Measurements from ENCODE around the gene ABCA9. TPM values are rescaled to one million over a fixed set of nuclear protein-coding genes. Genes with fewer than 3 reads are reported as not detected.
"Not testable (repeated sequence)": the region's sequence is repeated elsewhere in the genome, so short reads cannot be mapped to it uniquely, and the experiment has no call there.

Gene ABCA9
- total and polyA plus RNA-seq, 8 donors: 0.76 to 4.5 (median 2.4) TPM

- FAIRE-seq (no peak), DNase-seq (no peak), ATAC-seq (no peak)
- Histone ChIP-seq H3K36me3 (no peaks in the 10 kb centered on the region), H3K4me3 (no peak overlapping the region), H3K27me3 (no peaks in the 10 kb centered on the region), H3K9me3 (no peaks in the 10 kb centered on the region), H3K4me1 (no peaks in the 10 kb centered on the region), H3K27ac (no peak overlapping the region)
- TF ChIP-seq, protein P1, sequence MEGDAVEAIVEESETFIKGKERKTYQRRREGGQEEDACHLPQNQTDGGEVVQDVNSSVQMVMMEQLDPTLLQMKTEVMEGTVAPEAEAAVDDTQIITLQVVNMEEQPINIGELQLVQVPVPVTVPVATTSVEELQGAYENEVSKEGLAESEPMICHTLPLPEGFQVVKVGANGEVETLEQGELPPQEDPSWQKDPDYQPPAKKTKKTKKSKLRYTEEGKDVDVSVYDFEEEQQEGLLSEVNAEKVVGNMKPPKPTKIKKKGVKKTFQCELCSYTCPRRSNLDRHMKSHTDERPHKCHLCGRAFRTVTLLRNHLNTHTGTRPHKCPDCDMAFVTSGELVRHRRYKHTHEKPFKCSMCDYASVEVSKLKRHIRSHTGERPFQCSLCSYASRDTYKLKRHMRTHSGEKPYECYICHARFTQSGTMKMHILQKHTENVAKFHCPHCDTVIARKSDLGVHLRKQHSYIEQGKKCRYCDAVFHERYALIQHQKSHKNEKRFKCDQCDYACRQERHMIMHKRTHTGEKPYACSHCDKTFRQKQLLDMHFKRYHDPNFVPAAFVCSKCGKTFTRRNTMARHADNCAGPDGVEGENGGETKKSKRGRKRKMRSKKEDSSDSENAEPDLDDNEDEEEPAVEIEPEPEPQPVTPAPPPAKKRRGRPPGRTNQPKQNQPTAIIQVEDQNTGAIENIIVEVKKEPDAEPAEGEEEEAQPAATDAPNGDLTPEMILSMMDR (IDR thresholded peaks at IDR 0.05): no peak
- 95 to 97% methylated on average over 1 of the region's 1 CpG for WGBS, 2 donors
- intact Hi-C loops (cut with DNase I): no loop called here
These were observed 25.9 kb upstream of the ABCA9 start for GRCh38 chr17:69086641-69087040.

GRCh38 chr17:69084911-69085310 lies 24.2 kb upstream of the ABCA9 start:
- DNase-seq: peak in 1 of 6 donors; percentile 38
- Histone ChIP-seq H3K27me3 (no peaks in the 10 kb centered on the region), H3K9me3 (no peaks in the 10 kb centered on the region), H3K27ac (no peak overlapping the region), H3K4me1 (no peaks in the 10 kb centered on the region), H3K36me3 (no peaks in the 10 kb centered on the region), H3K4me3 (no peak overlapping the region)
- intact Hi-C loops (cut with DNase I): no loop called here
- 72 to 76% methylated on average over 13 of the region's 13 CpGs for WGBS, 2 donors
- TF ChIP-seq, protein P1 (IDR thresholded peaks at IDR 0.05): peak in 1 of 4 donors; percentile 18
- peak in 3 of 4 donors; percentile 12 to 62 (median 53) for ATAC-seq
- no peak for FAIRE-seq

DNA sequence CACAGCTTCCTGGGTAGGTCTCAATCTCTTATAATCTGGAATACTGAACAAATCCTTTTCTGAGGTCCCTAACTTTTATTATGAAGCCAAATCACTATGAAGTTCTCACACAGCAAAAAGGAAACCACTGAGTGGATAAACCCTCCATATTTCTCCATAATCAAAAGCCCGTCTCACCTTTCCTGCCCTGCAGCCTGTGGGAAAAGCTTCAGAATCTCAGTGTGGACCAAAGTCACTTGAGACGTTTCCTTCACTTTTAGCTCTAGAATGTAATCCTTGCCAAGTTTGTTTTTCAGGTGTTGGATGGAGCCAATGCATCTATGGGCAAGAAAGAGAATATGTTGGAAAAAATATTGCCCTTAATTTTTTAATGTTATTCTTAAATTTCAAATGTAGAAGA lies 22.0 kb upstream of the ABCA9 start:
- Histone ChIP-seq H3K4me1 (no peaks in the 10 kb centered on the region), H3K27ac (no peak overlapping the region), H3K4me3 (no peak overlapping the region), H3K27me3 (no peaks in the 10 kb centered on the region), H3K36me3 (no peaks in the 10 kb centered on the region), H3K9me3 (no peaks in the 10 kb centered on the region)
- intact Hi-C loops (cut with DNase I): no loop called here
- no peak for ATAC-seq
- no peak for FAIRE-seq
- no peak for DNase-seq
- TF ChIP-seq, protein P1 (IDR thresholded peaks at IDR 0.05): no peak
- 93 to 100% methylated on average over 2 of the region's 2 CpGs for WGBS, 2 donors

DNA sequence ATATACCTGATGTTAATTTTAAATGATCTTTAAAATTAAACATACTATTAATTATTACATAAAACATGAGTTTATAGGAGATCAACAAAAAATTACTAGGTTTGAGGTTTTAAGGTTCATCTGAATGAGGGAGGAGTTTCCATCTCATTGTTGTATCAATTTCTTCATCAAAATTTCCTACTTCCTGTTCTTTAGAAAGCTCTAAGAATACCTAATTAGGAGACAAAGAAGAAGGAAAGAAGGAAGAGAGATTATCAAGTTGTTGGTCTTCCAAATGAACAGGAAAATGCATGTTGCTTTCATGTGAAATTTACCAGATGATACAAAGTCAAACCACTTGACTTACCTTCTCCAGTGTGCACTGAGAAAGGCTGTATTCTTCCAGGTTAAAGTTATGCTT lies 18.1 kb upstream of the ABCA9 start:
- H3K27me3 ChIP-seq: no peaks in the 10 kb centered on the region
- FAIRE-seq: no peak
- intact Hi-C loops (cut with DNase I): no loop called here
- no peak overlapping the region for H3K27ac ChIP-seq
- TF ChIP-seq, protein P1 (IDR thresholded peaks at IDR 0.05): no peak
- no peaks in the 10 kb centered on the region for H3K36me3 ChIP-seq
- H3K4me3 ChIP-seq: no peak overlapping the region
- DNase-seq: no peak
- ATAC-seq: no peak
- no peaks in the 10 kb centered on the region for H3K4me1 ChIP-seq
- no peaks in the 10 kb centered on the region for H3K9me3 ChIP-seq

- no peaks in the 10 kb centered on the region for H3K4me1 ChIP-seq
- no peaks in the 10 kb centered on the region for H3K27me3 ChIP-seq
- H3K36me3 ChIP-seq: no peaks in the 10 kb centered on the region
- TF ChIP-seq, protein P1 (IDR thresholded peaks at IDR 0.05): no peak
- intact Hi-C loops (cut with DNase I): no loop called here
- H3K27ac ChIP-seq: no peak overlapping the region
- no peak for ATAC-seq
- H3K9me3 ChIP-seq: no peaks in the 10 kb centered on the region
- no peak for FAIRE-seq
- no peak for DNase-seq
- no peak overlapping the region for H3K4me3 ChIP-seq
These were observed 15.1 kb upstream of the ABCA9 start for GRCh38 chr17:69075823-69076222.

DNA sequence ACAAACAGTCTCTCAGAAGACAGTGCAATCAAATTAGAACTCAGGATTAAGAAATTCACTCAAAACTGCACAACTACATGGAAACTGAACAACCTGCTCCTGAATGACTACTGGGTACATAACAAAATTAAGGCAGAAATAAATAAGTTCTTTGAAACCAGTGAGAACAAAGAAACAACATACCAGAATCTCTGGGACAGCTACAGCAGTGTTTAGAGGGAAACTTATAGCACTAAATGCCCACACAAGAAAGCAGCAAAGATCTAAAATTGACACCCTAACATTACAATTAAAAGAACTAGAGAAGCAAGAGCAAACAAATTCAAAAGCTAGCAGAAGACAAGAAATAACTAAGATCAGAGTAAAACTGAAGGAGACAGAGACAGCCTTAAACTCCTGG lies 12.7 kb upstream of the ABCA9 start:
- H3K9me3 ChIP-seq; FAIRE-seq; DNase-seq; H3K4me1 ChIP-seq; H3K27ac ChIP-seq; H3K27me3 ChIP-seq; ATAC-seq; H3K4me3 ChIP-seq; intact Hi-C loops (cut with DNase I); H3K36me3 ChIP-seq: not testable (repeated sequence)

- intact Hi-C loops (cut with DNase I); FAIRE-seq; H3K27me3 ChIP-seq; H3K4me3 ChIP-seq; H3K27ac ChIP-seq; H3K9me3 ChIP-seq; ATAC-seq; DNase-seq; H3K4me1 ChIP-seq; H3K36me3 ChIP-seq: not testable (repeated sequence)
- 29 to 42% methylated on average over 1 of the region's 1 CpG for WGBS, 2 donors
These were observed 12.1 kb upstream of the ABCA9 start for GRCh38 chr17:69072803-69073256.

DNA sequence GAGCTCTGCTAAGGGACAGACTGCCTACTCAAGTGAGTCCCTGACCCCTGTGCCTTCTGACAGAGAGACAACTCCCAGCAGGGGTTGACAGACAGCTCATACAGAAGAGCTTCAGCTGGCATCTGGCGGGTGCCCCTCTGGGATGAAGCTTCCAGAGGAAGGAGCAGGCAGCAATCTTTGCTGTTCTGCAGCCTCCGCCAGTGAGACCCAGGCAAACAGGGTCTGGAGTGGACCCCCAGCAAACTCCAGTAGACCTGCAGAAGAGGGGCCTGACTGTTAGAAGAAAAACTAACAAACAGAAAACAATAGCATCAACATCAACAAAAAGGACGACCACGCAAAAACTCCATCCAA lies 10.5 kb upstream of the ABCA9 start:
- not testable (repeated sequence) for ATAC-seq

More for the DNA sequence above, 10.5 kb upstream of the ABCA9 start:
- DNase-seq; H3K36me3 ChIP-seq; H3K4me1 ChIP-seq; H3K27ac ChIP-seq; H3K27me3 ChIP-seq; H3K9me3 ChIP-seq; intact Hi-C loops (cut with DNase I); FAIRE-seq; H3K4me3 ChIP-seq: not testable (repeated sequence)
- WGBS, 2 donors: 77 to 84% methylated on average over 4 of the region's 4 CpGs
